Measurements from ENCODE around the gene GPC1. TPM values are rescaled to one million over a fixed set of nuclear protein-coding genes. Genes with fewer than 3 reads are reported as not detected.

Gene GPC1
- total and polyA plus RNA-seq, 2 of the 13 experiments (the other 11 are each of a cell fraction or from before 2014, with no cell fraction given): 4.0 to 5.5 TPM

DNA sequence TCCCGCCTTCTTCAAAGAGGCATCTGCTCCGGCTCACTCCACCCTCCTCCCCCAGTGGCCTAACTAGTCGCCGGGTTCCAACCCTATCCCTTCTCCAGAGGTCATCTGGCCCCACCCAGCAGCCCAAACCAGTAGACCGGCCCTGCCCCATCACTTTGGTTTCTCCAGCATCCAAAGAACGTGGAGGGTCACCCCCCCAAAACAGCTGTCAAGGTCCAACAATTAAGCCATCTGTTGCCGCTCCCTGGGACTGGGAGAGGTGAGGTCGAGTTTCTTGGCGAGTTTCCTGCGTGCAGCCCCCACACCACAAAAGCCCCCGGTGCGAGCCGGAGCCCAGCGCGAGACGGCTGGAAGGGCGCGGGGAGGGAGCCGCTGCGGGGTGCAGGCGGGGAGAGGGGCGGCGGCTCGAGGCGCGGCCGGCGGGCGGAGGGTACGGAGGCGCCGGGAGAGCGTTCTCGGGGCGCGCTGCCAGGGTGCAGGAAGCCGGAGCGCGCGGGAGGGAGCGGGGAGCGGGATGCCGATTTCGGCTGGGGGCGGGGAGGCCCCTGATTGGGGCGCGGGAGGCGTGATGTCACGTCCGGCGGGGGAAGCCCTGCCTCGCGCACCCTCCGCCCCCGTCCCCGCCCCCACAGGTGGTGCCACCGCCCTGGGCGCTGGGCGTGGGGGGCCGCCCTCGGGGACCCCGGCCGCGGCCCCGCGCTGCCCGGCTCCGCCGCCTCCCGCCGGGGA is 571 bp upstream of the GPC1 start (continued):
- TF ChIP-seq, protein P1, sequence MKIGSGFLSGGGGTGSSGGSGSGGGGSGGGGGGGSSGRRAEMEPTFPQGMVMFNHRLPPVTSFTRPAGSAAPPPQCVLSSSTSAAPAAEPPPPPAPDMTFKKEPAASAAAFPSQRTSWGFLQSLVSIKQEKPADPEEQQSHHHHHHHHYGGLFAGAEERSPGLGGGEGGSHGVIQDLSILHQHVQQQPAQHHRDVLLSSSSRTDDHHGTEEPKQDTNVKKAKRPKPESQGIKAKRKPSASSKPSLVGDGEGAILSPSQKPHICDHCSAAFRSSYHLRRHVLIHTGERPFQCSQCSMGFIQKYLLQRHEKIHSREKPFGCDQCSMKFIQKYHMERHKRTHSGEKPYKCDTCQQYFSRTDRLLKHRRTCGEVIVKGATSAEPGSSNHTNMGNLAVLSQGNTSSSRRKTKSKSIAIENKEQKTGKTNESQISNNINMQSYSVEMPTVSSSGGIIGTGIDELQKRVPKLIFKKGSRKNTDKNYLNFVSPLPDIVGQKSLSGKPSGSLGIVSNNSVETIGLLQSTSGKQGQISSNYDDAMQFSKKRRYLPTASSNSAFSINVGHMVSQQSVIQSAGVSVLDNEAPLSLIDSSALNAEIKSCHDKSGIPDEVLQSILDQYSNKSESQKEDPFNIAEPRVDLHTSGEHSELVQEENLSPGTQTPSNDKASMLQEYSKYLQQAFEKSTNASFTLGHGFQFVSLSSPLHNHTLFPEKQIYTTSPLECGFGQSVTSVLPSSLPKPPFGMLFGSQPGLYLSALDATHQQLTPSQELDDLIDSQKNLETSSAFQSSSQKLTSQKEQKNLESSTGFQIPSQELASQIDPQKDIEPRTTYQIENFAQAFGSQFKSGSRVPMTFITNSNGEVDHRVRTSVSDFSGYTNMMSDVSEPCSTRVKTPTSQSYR (CRISPR knock-in tag; IDR thresholded peaks at IDR 0.05; ENCODE audit: borderline replicate concordance): peak; percentile 30; the same call in 1 of the 2 replicates
- TF ChIP-seq ZBTB8A (CRISPR knock-in tag; IDR thresholded peaks at IDR 0.05; ENCODE audit: borderline replicate concordance, low read depth): no peak
- no peak for TF ChIP-seq ZNF282 (IDR thresholded peaks at IDR 0.05; ENCODE audit: partially characterized antibody)
- no peak for TF ChIP-seq GTF3A (CRISPR knock-in tag; conservative IDR thresholded peaks at IDR 0.05)
- TF ChIP-seq, protein P2, sequence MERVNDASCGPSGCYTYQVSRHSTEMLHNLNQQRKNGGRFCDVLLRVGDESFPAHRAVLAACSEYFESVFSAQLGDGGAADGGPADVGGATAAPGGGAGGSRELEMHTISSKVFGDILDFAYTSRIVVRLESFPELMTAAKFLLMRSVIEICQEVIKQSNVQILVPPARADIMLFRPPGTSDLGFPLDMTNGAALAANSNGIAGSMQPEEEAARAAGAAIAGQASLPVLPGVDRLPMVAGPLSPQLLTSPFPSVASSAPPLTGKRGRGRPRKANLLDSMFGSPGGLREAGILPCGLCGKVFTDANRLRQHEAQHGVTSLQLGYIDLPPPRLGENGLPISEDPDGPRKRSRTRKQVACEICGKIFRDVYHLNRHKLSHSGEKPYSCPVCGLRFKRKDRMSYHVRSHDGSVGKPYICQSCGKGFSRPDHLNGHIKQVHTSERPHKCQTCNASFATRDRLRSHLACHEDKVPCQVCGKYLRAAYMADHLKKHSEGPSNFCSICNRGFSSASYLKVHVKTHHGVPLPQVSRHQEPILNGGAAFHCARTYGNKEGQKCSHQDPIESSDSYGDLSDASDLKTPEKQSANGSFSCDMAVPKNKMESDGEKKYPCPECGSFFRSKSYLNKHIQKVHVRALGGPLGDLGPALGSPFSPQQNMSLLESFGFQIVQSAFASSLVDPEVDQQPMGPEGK (CRISPR knock-in tag; IDR thresholded peaks at IDR 0.05): peak; percentile 77
- no peak for TF ChIP-seq HNRNPH1 (optimal IDR thresholded peaks at IDR 0.05; ENCODE audit: low read depth, low read length)
- TF ChIP-seq ELF3 (CRISPR knock-in tag; IDR thresholded peaks at IDR 0.05): no peak
- TF ChIP-seq, protein P3, sequence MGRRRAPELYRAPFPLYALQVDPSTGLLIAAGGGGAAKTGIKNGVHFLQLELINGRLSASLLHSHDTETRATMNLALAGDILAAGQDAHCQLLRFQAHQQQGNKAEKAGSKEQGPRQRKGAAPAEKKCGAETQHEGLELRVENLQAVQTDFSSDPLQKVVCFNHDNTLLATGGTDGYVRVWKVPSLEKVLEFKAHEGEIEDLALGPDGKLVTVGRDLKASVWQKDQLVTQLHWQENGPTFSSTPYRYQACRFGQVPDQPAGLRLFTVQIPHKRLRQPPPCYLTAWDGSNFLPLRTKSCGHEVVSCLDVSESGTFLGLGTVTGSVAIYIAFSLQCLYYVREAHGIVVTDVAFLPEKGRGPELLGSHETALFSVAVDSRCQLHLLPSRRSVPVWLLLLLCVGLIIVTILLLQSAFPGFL (CRISPR knock-in tag; IDR thresholded peaks at IDR 0.05): no peak
- TF ChIP-seq, protein P4, sequence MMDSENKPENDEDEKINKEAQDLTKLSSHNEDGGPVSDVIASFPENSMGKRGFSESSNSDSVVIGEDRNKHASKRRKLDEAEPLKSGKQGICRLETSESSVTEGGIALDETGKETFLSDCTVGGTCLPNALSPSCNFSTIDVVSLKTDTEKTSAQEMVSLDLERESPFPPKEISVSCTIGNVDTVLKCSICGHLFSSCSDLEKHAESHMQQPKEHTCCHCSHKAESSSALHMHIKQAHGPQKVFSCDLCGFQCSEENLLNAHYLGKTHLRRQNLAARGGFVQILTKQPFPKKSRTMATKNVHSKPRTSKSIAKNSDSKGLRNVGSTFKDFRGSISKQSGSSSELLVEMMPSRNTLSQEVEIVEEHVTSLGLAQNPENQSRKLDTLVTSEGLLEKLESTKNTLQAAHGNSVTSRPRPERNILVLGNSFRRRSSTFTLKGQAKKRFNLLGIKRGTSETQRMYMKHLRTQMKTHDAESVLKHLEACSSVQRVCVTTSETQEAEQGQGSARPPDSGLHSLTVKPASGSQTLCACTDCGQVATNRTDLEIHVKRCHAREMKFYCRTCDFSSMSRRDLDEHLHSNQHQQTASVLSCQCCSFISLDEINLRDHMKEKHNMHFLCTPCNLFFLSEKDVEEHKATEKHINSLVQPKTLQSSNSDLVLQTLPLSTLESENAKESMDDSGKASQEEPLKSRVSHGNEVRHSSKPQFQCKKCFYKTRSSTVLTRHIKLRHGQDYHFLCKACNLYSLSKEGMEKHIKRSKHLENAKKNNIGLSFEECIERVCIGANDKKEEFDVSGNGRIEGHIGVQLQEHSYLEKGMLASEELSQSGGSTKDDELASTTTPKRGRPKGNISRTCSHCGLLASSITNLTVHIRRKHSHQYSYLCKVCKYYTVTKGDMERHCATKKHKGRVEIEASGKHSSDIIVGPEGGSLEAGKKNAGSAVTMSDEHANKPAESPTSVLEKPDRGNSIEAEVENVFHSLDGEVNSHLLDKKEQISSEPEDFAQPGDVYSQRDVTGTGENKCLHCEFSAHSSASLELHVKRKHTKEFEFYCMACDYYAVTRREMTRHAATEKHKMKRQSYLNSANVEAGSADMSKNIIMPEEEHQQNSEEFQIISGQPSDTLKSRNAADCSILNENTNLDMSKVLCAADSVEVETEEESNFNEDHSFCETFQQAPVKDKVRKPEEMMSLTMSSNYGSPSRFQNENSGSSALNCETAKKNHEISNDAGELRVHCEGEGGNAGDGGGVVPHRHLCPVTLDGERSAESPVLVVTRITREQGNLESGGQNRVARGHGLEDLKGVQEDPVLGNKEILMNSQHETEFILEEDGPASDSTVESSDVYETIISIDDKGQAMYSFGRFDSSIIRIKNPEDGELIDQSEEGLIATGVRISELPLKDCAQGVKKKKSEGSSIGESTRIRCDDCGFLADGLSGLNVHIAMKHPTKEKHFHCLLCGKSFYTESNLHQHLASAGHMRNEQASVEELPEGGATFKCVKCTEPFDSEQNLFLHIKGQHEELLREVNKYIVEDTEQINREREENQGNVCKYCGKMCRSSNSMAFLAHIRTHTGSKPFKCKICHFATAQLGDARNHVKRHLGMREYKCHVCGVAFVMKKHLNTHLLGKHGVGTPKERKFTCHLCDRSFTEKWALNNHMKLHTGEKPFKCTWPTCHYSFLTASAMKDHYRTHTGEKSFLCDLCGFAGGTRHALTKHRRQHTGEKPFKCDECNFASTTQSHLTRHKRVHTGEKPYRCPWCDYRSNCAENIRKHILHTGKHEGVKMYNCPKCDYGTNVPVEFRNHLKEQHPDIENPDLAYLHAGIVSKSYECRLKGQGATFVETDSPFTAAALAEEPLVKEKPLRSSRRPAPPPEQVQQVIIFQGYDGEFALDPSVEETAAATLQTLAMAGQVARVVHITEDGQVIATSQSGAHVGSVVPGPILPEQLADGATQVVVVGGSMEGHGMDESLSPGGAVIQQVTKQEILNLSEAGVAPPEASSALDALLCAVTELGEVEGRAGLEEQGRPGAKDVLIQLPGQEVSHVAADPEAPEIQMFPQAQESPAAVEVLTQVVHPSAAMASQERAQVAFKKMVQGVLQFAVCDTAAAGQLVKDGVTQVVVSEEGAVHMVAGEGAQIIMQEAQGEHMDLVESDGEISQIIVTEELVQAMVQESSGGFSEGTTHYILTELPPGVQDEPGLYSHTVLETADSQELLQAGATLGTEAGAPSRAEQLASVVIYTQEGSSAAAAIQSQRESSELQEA (CRISPR knock-in tag; IDR thresholded peaks at IDR 0.05; ENCODE audit: not compliant biosample characterization): no peak
- TF ChIP-seq RBAK (CRISPR knock-in tag; IDR thresholded peaks at IDR 0.05): no peak
- TF ChIP-seq ZNF776 (CRISPR knock-in tag; IDR thresholded peaks at IDR 0.05): no peak
- no peak for TF ChIP-seq ARNTL (CRISPR knock-in tag; IDR thresholded peaks at IDR 0.05)
- TF ChIP-seq RBM22 (optimal IDR thresholded peaks at IDR 0.05; ENCODE audit: low read length): no peak
- TF ChIP-seq DPF2 (CRISPR knock-in tag; IDR thresholded peaks at IDR 0.05; ENCODE audit: borderline replicate concordance, low read depth): no peak
